Stomach (tissue), 4 donors: ENCODE results near the gene UBE2U.

Experiments
- EP300 ChIP-seq: sonication (generic); formaldehyde crosslinking; IDR thresholded peaks from one replicate; pipeline ENCODE4 v1.6.1; 2017; ENCODE audit warnings: antibody characterized with exemption
- POLR2A ChIP-seq, 4 donors: fragments of 450-650 bp; IDR thresholded peaks; one replicate each; pipeline ENCODE4 v1.6.1; 2016; ENCODE audit warnings: antibody characterized with exemption in 4 of 4, control low read depth in 2 of 4, mild to moderate bottlenecking in 1 of 4, moderate library complexity in 1 of 4
- POLR2AphosphoS5 ChIP-seq, 3 donors: sonication (generic); formaldehyde crosslinking; IDR thresholded peaks; one replicate each; pipeline ENCODE4 v1.6.1; 2016; ENCODE audit warnings: antibody characterized with exemption in 3 of 3
- TF ChIP-seq, protein P1 (sequence below), 7 experiments: fragments of 450-650 bp in 4 of 7; fragments of 200-600 bp in 3 of 7; sonication (generic) in 3 of 7; IDR thresholded peaks; one replicate each; pipeline ENCODE4 v1.5.1; 2016 to 2019; ENCODE audit warnings: antibody characterized with exemption in 7 of 7, control low read depth in 2 of 7, mild to moderate bottlenecking in 1 of 7

DNA sequence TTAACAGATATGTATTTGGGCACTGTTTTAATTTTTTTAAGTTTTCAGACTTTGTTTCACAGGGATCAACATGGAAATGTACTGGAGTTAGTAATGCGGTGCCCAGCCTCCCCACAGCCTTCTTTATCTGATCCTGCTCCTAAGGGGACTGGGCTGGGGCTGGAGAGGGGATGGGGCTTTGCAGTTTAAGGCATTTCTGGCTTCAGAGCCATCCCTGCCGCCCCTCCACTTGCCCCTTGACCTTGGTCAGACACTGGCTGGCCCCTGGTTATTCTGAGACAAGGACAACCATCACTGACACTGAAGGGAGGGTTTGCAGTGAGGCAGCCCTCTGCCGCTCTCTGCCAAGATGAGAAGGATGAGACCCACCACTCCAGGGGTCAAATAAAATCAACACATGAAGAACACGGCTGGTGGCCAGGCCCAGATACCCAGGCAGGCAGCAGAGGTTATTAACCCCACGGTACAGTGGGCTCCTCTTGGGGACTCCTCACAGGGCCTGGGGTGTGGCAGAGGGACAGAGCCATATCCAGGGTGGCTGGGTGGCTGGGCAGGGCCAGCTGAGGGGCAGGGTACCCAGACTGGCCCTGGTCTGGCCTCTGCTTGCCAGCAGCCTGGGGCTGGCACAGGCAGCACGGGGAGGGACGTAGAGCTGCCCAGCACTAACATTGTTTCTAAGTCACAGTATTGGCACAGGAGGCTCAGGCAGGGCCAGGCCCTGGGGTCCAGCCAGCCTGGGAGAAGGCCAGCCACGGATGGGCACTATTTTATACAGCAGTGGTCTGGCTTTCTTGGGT lies 7.2 kb upstream of the UBE2U start:
- TF ChIP-seq, protein P1, sequence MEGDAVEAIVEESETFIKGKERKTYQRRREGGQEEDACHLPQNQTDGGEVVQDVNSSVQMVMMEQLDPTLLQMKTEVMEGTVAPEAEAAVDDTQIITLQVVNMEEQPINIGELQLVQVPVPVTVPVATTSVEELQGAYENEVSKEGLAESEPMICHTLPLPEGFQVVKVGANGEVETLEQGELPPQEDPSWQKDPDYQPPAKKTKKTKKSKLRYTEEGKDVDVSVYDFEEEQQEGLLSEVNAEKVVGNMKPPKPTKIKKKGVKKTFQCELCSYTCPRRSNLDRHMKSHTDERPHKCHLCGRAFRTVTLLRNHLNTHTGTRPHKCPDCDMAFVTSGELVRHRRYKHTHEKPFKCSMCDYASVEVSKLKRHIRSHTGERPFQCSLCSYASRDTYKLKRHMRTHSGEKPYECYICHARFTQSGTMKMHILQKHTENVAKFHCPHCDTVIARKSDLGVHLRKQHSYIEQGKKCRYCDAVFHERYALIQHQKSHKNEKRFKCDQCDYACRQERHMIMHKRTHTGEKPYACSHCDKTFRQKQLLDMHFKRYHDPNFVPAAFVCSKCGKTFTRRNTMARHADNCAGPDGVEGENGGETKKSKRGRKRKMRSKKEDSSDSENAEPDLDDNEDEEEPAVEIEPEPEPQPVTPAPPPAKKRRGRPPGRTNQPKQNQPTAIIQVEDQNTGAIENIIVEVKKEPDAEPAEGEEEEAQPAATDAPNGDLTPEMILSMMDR (IDR thresholded peaks at IDR 0.05) = no peak
- no peak for TF ChIP-seq POLR2A (IDR thresholded peaks at IDR 0.05)
- no peak for TF ChIP-seq POLR2AphosphoS5 (IDR thresholded peaks at IDR 0.05)
- no peak for TF ChIP-seq EP300
